Nephron (organoid): ENCODE measurements around the gene COL15A1.

Experiments
- H3K27ac Mint-ChIP-seq, 3 experiments: 2 replicates each; pipeline ENCODE4 v1.8.0; 2020; ENCODE audit warnings: mixed read lengths in 3 of 3, mild to moderate bottlenecking in 2 of 3, moderate library complexity in 1 of 3
- H3K27me3 Mint-ChIP-seq: 2 replicates; pipeline ENCODE4 v1.8.0; 2021; ENCODE audit warnings: low read depth, mild to moderate bottlenecking, moderate library complexity, mixed read lengths
- H3K36me3 Mint-ChIP-seq: 2 replicates; pipeline ENCODE4 v1.8.0; 2020; ENCODE audit warnings: low read depth, mixed read lengths
- H3K4me1 Mint-ChIP-seq: 2 replicates; pipeline ENCODE4 v1.8.0; 2020; ENCODE audit warnings: mixed read lengths
- H3K4me3 Mint-ChIP-seq, 3 experiments: 2 replicates each; pipeline ENCODE4 v1.8.0; 2020; ENCODE audit warnings: mild to moderate bottlenecking in 3 of 3, mixed read lengths in 3 of 3, moderate library complexity in 2 of 3
- H3K9me3 Mint-ChIP-seq: 2 replicates; pipeline ENCODE4 v1.8.0; 2020; ENCODE audit warnings: mixed read lengths
- CTCF ChIP-seq, 3 experiments: fragments of 200-600 bp; sonication (generic); IDR thresholded peaks; one replicate each; pipeline ENCODE4 v1.5.0; 2021; ENCODE audit warnings: antibody characterized with exemption in 3 of 3; ENCODE audit not compliant: unreplicated experiment in 3 of 3

COL15A1 gene

GRCh38 chr9:98994172-98995058 is 50.7 kb downstream of the COL15A1 start:
- no peak for TF ChIP-seq CTCF (IDR thresholded peaks at IDR 0.05; ENCODE audit: unreplicated experiment in 3 of 3)
- no peaks in the 10 kb centered on the region for H3K36me3 Mint-ChIP-seq
- H3K9me3 Mint-ChIP-seq, result no peaks in the 10 kb centered on the region
- peaks cover 29% of the 10 kb centered on the region for H3K4me1 Mint-ChIP-seq
- H3K27ac Mint-ChIP-seq, result peak overlapping the region in 1 of 3 experiments; percentile 5
- no peak overlapping the region for H3K4me3 Mint-ChIP-seq
- peaks cover 23% of the 10 kb centered on the region for H3K27me3 Mint-ChIP-seq

GRCh38 chr9:98995059-98995671 is 51.5 kb downstream of the COL15A1 start:
- Mint-ChIP-seq H3K27ac (peak overlapping the region in 1 of 3 experiments; percentile 5), H3K9me3 (no peaks in the 10 kb centered on the region), H3K36me3 (no peaks in the 10 kb centered on the region), H3K4me3 (no peak overlapping the region), H3K4me1 (peaks cover 29% of the 10 kb centered on the region), H3K27me3 (peaks cover 23% of the 10 kb centered on the region)
- no peak for TF ChIP-seq CTCF (IDR thresholded peaks at IDR 0.05; ENCODE audit: unreplicated experiment in 3 of 3)

GRCh38 chr9:98995971-98996504 is 52.3 kb downstream of the COL15A1 start:
- peaks cover 23% of the 10 kb centered on the region for H3K27me3 Mint-ChIP-seq
- H3K27ac Mint-ChIP-seq, result peak overlapping the region in 1 of 3 experiments; percentile 5
- no peaks in the 10 kb centered on the region for H3K36me3 Mint-ChIP-seq
- no peak overlapping the region for H3K4me3 Mint-ChIP-seq
- H3K9me3 Mint-ChIP-seq, result no peaks in the 10 kb centered on the region
- no peak for TF ChIP-seq CTCF (IDR thresholded peaks at IDR 0.05; ENCODE audit: unreplicated experiment in 3 of 3)
- peaks cover 35% of the 10 kb centered on the region for H3K4me1 Mint-ChIP-seq

GRCh38 chr9:98997604-98998003 is 53.9 kb downstream of the COL15A1 start:
- H3K36me3 Mint-ChIP-seq, result no peaks in the 10 kb centered on the region
- peaks cover 23% of the 10 kb centered on the region for H3K27me3 Mint-ChIP-seq
- H3K4me3 Mint-ChIP-seq, result no peak overlapping the region
- H3K9me3 Mint-ChIP-seq, result no peaks in the 10 kb centered on the region
- peak overlapping the region in 1 of 3 experiments; percentile 93 for H3K27ac Mint-ChIP-seq
- peaks cover 40% of the 10 kb centered on the region for H3K4me1 Mint-ChIP-seq
- TF ChIP-seq CTCF (IDR thresholded peaks at IDR 0.05; ENCODE audit: unreplicated experiment in 3 of 3), result no peak

GRCh38 chr9:98998441-98999151 is 54.9 kb downstream of the COL15A1 start:
- Mint-ChIP-seq H3K27ac (peak overlapping the region; percentile 67 to 93 (median 78)), H3K36me3 (no peaks in the 10 kb centered on the region), H3K9me3 (no peaks in the 10 kb centered on the region), H3K4me1 (peaks cover 39% of the 10 kb centered on the region), H3K4me3 (peak overlapping the region in 2 of 3 experiments; percentile 4 to 33), H3K27me3 (peaks cover 18% of the 10 kb centered on the region)
- peak; percentile 75 to 89 (median 88) for TF ChIP-seq CTCF (IDR thresholded peaks at IDR 0.05; ENCODE audit: unreplicated experiment in 3 of 3)
